Gastrocnemius medialis (tissue), 4 donors: Measurements from ENCODE around the gene CYBB. TPM values are rescaled to one million over a fixed set of nuclear protein-coding genes. Genes with fewer than 3 reads are reported as not detected.

Experiments used
- ATAC-seq, 2 donors: fragments of 150-250 bp; one replicate each; pipeline ENCODE4 v1.9.1; 2016
- DNase-seq, 2 donors: peaks; one replicate each; pipeline ENCODE4 v3.0.0-alpha.2; 2019
- H3K27ac ChIP-seq, 4 donors: fragments of 200-600 bp; sonication (generic); 1 replicate in 1 of 4; 2 replicates in 3 of 4; pipeline ENCODE4 v1.5.1; 2016 to 2018; ENCODE audit warnings: mild to moderate bottlenecking in 2 of 4, moderate library complexity in 1 of 4
- H3K27me3 ChIP-seq, 3 donors: fragments of 200-600 bp; sonication (generic) in 2 of 3; 1 replicate in 1 of 3; 2 replicates in 2 of 3; pipeline versions ENCODE4 v1.5.1 to v1.6.0; 2016 to 2019; ENCODE audit warnings: mild to moderate bottlenecking in 1 of 3, moderate library complexity in 1 of 3
- H3K36me3 ChIP-seq, 2 donors: fragments of 200-600 bp; sonication (generic) in 1 of 2; one replicate each; pipeline ENCODE4 v1.5.1; 2017 to 2018
- H3K4me1 ChIP-seq, 2 donors: fragments of 200-600 bp; sonication (generic) in 1 of 2; one replicate each; pipeline ENCODE4 v1.5.1; 2016 to 2017; ENCODE audit warnings: mild to moderate bottlenecking in 2 of 2
- H3K4me3 ChIP-seq, 4 donors: fragments of 200-600 bp; sonication (generic) in 3 of 4; 1 replicate in 1 of 4; 2 replicates in 3 of 4; pipeline ENCODE4 v1.5.1; 2016 to 2019; ENCODE audit warnings: mild to moderate bottlenecking in 2 of 4
- H3K9me3 ChIP-seq, 3 donors: fragments of 200-600 bp; sonication (generic) in 2 of 3; 1 replicate in 1 of 3; 2 replicates in 2 of 3; pipeline ENCODE4 v1.5.1; 2016 to 2019
- POLR2A ChIP-seq, 2 donors: fragments of 450-650 bp; IDR thresholded peaks; one replicate each; pipeline ENCODE4 v1.6.1; 2017; ENCODE audit warnings: antibody characterized with exemption in 2 of 2, mild to moderate bottlenecking in 2 of 2, moderate library complexity in 2 of 2
- in situ Hi-C, 4 donors: fragments of 200-750 bp; cut with MboI; loops; one replicate each; pipeline versions ENCODE4 v1.15.0 to v1.8.0; 2017; ENCODE audit warnings: low sequenced_read_pairs in 4 of 4
- intact Hi-C: fragments of 100-400 bp; cut with DNase I; formaldehyde crosslinking; loops from one replicate; pipeline ENCODE4 v1.15.1; 2023; ENCODE audit warnings: low total_unique reads
- total RNA-seq, 4 donors: library from RNA; depleted of rRNA; stranded (reverse); fragments of >200 nt; gene quantifications; one replicate each; pipeline versions ENCODE4 v1.1.0 to v1.2.3, GENCODE V29; 2016
- TF ChIP-seq, protein P1 (sequence below), 5 experiments: fragments of 450-650 bp in 3 of 5; fragments of 200-600 bp in 2 of 5; sonication (generic) in 2 of 5; IDR thresholded peaks in 4 of 5; conservative IDR thresholded peaks in 1 of 5; 1 replicate in 4 of 5; 2 replicates in 1 of 5; pipeline ENCODE4 v1.5.1; 2016 to 2019; ENCODE audit warnings: antibody characterized with exemption in 5 of 5, mild to moderate bottlenecking in 3 of 5, moderate library complexity in 3 of 5

The CYBB gene
- total RNA-seq, 4 donors from 2014 or later = 1.8 to 6.7 (median 5.1) TPM

DNA sequence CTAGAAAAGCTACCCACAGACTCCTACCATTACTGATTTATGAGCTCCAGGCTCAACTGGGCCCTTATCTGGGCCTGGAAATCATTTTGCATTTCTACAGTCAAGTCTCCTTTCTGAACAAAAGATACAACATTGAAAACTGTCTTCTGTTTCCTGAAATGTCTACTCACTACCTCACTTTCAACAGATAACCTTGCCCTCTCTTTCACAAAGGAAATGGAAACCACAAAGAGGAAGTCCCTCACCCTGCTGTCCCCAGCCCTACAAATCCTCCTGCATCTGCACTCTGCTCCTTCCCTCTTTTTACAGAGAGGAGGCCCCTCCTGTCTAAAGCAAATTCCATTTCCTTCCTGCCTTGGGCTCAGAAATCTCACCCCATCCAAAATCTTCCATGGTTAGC lies 24.8 kb upstream of the CYBB start:
- ATAC-seq (no peak), DNase-seq (no peak)
- in situ Hi-C loops = no loop called here
- intact Hi-C loops = no loop called here
- Histone ChIP-seq H3K36me3 (no peaks in the 10 kb centered on the region), H3K27ac (no peak overlapping the region), H3K4me3 (no peak overlapping the region), H3K9me3 (no peaks in the 10 kb centered on the region), H3K27me3 (no peaks in the 10 kb centered on the region), H3K4me1 (no peaks in the 10 kb centered on the region)
- TF ChIP-seq POLR2A (IDR thresholded peaks at IDR 0.05) = no peak
- TF ChIP-seq, protein P1, sequence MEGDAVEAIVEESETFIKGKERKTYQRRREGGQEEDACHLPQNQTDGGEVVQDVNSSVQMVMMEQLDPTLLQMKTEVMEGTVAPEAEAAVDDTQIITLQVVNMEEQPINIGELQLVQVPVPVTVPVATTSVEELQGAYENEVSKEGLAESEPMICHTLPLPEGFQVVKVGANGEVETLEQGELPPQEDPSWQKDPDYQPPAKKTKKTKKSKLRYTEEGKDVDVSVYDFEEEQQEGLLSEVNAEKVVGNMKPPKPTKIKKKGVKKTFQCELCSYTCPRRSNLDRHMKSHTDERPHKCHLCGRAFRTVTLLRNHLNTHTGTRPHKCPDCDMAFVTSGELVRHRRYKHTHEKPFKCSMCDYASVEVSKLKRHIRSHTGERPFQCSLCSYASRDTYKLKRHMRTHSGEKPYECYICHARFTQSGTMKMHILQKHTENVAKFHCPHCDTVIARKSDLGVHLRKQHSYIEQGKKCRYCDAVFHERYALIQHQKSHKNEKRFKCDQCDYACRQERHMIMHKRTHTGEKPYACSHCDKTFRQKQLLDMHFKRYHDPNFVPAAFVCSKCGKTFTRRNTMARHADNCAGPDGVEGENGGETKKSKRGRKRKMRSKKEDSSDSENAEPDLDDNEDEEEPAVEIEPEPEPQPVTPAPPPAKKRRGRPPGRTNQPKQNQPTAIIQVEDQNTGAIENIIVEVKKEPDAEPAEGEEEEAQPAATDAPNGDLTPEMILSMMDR (IDR thresholded peaks at IDR 0.05 in 4 of 5, conservative IDR thresholded peaks at IDR 0.05 in 1 of 5) = no peak

DNA sequence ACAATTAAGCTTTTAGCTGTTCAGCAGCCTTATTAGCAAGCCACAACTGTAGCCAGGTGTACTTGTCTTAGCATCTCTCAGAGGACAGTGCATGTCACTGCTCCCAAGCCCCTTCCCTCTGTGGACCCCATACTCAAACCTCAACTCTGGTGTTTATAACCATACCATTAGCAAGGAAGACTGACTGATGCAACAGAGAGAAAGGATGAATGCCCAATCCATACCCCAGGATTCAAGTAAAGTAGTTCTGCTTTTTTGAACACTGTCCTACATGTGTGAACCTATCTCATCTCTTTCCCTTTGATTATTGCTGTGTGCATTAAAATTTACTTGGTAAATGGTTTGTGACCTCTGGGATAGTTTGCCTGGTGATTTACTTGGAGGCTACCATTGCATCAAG lies 22.8 kb upstream of the CYBB start:
- Histone ChIP-seq H3K9me3 (no peaks in the 10 kb centered on the region), H3K27ac (no peak overlapping the region), H3K4me1 (no peaks in the 10 kb centered on the region), H3K36me3 (no peaks in the 10 kb centered on the region), H3K4me3 (no peak overlapping the region), H3K27me3 (no peaks in the 10 kb centered on the region)
- intact Hi-C loops = no loop called here
- in situ Hi-C loops = no loop called here
- no peak for TF ChIP-seq POLR2A (IDR thresholded peaks at IDR 0.05)
- TF ChIP-seq, protein P1 (IDR thresholded peaks at IDR 0.05 in 4 of 5, conservative IDR thresholded peaks at IDR 0.05 in 1 of 5) = no peak
- no peak for DNase-seq
- no peak for ATAC-seq

DNA sequence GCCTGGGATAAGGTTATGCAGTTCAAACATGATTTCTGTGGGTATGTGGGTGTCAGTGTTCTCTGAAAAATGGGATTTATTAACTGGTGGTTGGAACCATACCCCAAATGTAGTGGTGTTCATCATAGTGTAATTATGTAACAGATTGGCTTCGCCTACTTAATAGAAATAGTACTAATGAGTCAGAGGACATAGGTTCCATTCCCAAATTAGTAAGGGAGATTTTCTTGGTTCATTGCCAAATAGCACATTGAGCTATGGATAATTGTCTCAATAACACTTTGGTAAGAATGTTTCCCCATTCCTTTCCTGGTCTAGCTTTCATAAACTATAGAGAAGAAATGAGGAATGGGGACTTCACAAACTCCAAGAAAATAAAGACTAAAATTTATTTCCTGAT lies 20.5 kb upstream of the CYBB start:
- ATAC-seq (no peak), DNase-seq (no peak)
- no peaks in the 10 kb centered on the region for H3K4me1 ChIP-seq
- TF ChIP-seq, protein P1 (IDR thresholded peaks at IDR 0.05 in 4 of 5, conservative IDR thresholded peaks at IDR 0.05 in 1 of 5) = no peak
- TF ChIP-seq POLR2A (IDR thresholded peaks at IDR 0.05) = no peak
- H3K27ac ChIP-seq = no peak overlapping the region
- no peaks in the 10 kb centered on the region for H3K27me3 ChIP-seq
- intact Hi-C loops (no loop called here), in situ Hi-C loops (no loop called here)
- H3K4me3 ChIP-seq = no peak overlapping the region
- no peaks in the 10 kb centered on the region for H3K36me3 ChIP-seq
- no peaks in the 10 kb centered on the region for H3K9me3 ChIP-seq

DNA sequence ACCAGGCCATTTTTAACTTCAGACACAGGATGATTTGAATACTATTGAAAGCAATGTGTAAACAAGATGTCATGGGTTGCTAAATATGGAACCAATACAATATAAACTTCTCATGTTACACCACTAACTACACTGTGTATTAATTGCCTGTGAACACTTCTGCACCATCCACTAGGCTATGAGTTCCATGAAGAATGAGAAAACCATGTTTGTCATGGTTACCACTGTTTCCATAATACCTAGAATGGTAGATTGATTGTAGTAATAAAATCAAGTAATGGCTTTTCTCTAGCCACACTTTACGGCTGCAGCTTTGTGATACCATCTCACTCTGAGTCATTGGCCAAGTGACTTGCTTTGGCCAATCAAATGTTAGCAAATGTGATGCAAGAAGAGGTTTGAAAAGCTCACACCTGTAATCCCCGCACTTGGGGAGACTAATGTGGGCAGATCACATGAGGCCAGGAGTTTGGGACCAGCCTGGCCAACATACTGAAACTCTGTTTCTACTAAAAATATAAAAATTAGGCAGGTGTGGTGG lies 19.9 kb upstream of the CYBB start:
- TF ChIP-seq, protein P1 (IDR thresholded peaks at IDR 0.05 in 4 of 5, conservative IDR thresholded peaks at IDR 0.05 in 1 of 5) = no peak
- TF ChIP-seq POLR2A (IDR thresholded peaks at IDR 0.05) = no peak
- Histone ChIP-seq H3K9me3 (no peaks in the 10 kb centered on the region), H3K4me1 (no peaks in the 10 kb centered on the region), H3K27ac (no peak overlapping the region), H3K4me3 (no peak overlapping the region), H3K27me3 (no peaks in the 10 kb centered on the region), H3K36me3 (no peaks in the 10 kb centered on the region)
- intact Hi-C loops (no loop called here), in situ Hi-C loops (no loop called here)
- DNase-seq = no peak
- no peak for ATAC-seq

DNA sequence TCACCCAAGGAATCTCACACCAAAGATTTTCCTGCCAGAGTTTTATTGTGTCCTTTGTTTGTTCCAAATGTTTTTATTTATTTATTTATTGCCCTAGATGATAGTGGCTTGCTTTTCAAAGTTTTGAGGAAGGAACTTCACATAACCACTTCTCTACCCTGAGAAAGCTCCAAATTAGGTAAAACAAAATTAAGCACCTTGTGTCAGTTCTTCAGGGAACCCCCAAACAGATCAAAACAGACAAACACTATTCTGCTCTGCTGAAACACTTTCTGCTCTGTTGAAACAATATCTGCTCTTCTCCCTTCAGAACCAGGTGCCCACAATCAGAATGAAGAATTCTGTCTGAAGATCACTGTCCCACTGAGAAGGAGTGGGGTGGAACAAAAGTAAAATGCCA lies 16.5 kb upstream of the CYBB start:
- DNase-seq (no peak), ATAC-seq (no peak)
- H3K27ac ChIP-seq = no peak overlapping the region
- H3K36me3 ChIP-seq = no peaks in the 10 kb centered on the region
- no peaks in the 10 kb centered on the region for H3K27me3 ChIP-seq
- no peaks in the 10 kb centered on the region for H3K9me3 ChIP-seq
- TF ChIP-seq, protein P1 (IDR thresholded peaks at IDR 0.05 in 4 of 5, conservative IDR thresholded peaks at IDR 0.05 in 1 of 5) = no peak
- no peak for TF ChIP-seq POLR2A (IDR thresholded peaks at IDR 0.05)
- H3K4me3 ChIP-seq = no peak overlapping the region
- H3K4me1 ChIP-seq = no peaks in the 10 kb centered on the region
- intact Hi-C loops (no loop called here), in situ Hi-C loops (no loop called here)
